VCaP (cell line): ENCODE measurements around the gene SLC16A3.

Experiments used
- H3K27ac ChIP-seq: fragments of 450-650 bp; 2 replicates; pipeline ENCODE4 v1.5.1; 2017
- CTCF ChIP-seq: fragments of 450-650 bp; conservative IDR thresholded peaks from 2 replicates; pipeline ENCODE4 v1.5.1; 2017; ENCODE audit warnings: mild to moderate bottlenecking, moderate library complexity

Gene SLC16A3

GRCh38 chr17:82237083-82237745, 8.4 kb downstream of the SLC16A3 start:
- no peak overlapping the region for H3K27ac ChIP-seq

GRCh38 chr17:82237746-82238471, 9.1 kb downstream of the SLC16A3 start:
- peak overlapping the region; percentile 60 for H3K27ac ChIP-seq
- TF ChIP-seq CTCF = no peak

More at GRCh38 chr17:82237083-82237745, 8.4 kb downstream of the SLC16A3 start:
- no peak for TF ChIP-seq CTCF

- H3K27ac ChIP-seq = peak overlapping the region; percentile 60
- no peak for TF ChIP-seq CTCF
Observed at GRCh38 chr17:82238472-82239201, 9.8 kb downstream of the SLC16A3 start.

- H3K27ac ChIP-seq = peak overlapping the region; percentile 60
- TF ChIP-seq CTCF = no peak
Observed at GRCh38 chr17:82239401-82239925, 10.6 kb downstream of the SLC16A3 start.

GRCh38 chr17:82239926-82240505, 11.2 kb downstream of the SLC16A3 start:
- no peak for TF ChIP-seq CTCF
- H3K27ac ChIP-seq = peak overlapping the region; percentile 60

- TF ChIP-seq CTCF = no peak
- H3K27ac ChIP-seq = peak overlapping the region; percentile 60
Observed at GRCh38 chr17:82240506-82241182, 11.8 kb downstream of the SLC16A3 start.
